ENCODE data around the gene SFRP2.

SFRP2 gene

DNA sequence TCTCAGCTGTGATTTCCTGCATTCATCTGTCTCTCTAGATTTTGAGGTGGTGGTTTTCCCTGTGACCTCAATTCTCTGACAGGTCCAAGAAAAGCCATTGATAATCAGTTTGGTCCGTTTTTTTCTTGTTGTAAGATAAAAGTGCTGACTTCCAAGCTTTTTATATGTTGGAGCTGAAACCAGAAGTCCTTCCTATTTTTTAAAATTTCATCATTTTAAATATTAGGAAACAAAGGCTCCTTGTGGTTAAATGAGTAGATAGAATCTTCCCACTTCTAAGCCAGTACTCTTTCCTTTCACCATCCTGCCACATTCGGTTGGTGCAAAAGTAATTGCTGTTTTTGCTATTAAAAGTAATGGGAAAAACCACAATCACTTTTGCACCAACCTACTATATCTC, 47.3 kb downstream of the SFRP2 start:
- TF ChIP-seq EZH2phosphoT487 (conservative IDR thresholded peaks at IDR 0.05; ENCODE audit: low read length), result no peak
- TF ChIP-seq, protein P1, sequence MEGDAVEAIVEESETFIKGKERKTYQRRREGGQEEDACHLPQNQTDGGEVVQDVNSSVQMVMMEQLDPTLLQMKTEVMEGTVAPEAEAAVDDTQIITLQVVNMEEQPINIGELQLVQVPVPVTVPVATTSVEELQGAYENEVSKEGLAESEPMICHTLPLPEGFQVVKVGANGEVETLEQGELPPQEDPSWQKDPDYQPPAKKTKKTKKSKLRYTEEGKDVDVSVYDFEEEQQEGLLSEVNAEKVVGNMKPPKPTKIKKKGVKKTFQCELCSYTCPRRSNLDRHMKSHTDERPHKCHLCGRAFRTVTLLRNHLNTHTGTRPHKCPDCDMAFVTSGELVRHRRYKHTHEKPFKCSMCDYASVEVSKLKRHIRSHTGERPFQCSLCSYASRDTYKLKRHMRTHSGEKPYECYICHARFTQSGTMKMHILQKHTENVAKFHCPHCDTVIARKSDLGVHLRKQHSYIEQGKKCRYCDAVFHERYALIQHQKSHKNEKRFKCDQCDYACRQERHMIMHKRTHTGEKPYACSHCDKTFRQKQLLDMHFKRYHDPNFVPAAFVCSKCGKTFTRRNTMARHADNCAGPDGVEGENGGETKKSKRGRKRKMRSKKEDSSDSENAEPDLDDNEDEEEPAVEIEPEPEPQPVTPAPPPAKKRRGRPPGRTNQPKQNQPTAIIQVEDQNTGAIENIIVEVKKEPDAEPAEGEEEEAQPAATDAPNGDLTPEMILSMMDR (IDR thresholded peaks at IDR 0.05; ENCODE audit: insufficient read depth, low read length, poor library complexity, severe bottlenecking), result no peak
- Histone ChIP-seq H3K9ac (ENCODE audit: low read length) (no peak overlapping the region), H3K27me3 (ENCODE audit: low read length) (no peaks in the 10 kb centered on the region), H3K79me2 (ENCODE audit: insufficient read depth, low read length) (no peaks in the 10 kb centered on the region), H4K20me1 (ENCODE audit: low read depth, low read length) (no peaks in the 10 kb centered on the region), H3K9me3 (ENCODE audit: insufficient read depth, low read length) (no peaks in the 10 kb centered on the region), H3F3A (ENCODE audit: insufficient read depth) (no peaks in the 10 kb centered on the region), H2AFZ (ENCODE audit: low read depth, low read length, severe bottlenecking) (no peak overlapping the region), H3K9me2 (replicated peaks; ENCODE audit: insufficient read depth, low read length) (no peaks in the 10 kb centered on the region), H3K4me3 (ENCODE audit: insufficient read depth, low read length, poor library complexity, severe bottlenecking) (no peak overlapping the region), H3K4me2 (ENCODE audit: low read depth, low read length, poor library complexity, severe bottlenecking) (no peak overlapping the region), H3K27ac (ENCODE audit: low read depth, low read length) (no peak overlapping the region), H3K36me3 (ENCODE audit: low read length) (no peaks in the 10 kb centered on the region)

DNA sequence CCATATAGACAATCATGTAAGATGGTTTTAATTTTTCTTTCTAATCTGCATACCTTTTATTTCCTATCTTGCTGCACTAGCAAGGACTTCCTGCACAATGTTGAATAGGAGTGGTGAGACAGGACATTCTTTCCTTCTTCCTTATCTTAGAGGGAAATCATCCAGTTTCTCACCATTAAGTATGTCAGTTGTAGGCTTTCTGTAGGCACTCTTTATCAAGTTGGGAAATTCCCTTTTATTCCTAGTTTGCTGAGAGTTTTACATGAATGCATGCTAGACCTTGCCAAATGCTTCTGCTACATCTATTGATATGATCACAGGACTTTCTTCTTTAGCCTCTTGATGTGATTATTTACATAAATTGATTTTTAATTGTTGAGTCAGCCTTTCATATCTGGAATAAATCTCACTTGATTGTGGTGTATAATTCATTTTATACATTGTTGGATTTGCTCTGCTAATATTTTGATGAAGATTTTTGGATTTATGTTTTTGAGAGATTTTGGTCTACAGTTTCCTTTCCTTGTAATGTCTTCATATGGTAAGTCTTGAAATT, 52.9 kb downstream of the SFRP2 start:
- H3K9me2 ChIP-seq (replicated peaks; ENCODE audit: insufficient read depth, low read length), result no peaks in the 10 kb centered on the region
- no peaks in the 10 kb centered on the region for H3K36me3 ChIP-seq (ENCODE audit: low read length)
- no peaks in the 10 kb centered on the region for H3K79me2 ChIP-seq (ENCODE audit: insufficient read depth, low read length)
- no peak overlapping the region for H3K27ac ChIP-seq (ENCODE audit: low read depth, low read length)
- no peaks in the 10 kb centered on the region for H3F3A ChIP-seq (ENCODE audit: insufficient read depth)
- H3K4me3 ChIP-seq (ENCODE audit: insufficient read depth, low read length, poor library complexity, severe bottlenecking), result no peak overlapping the region
- no peaks in the 10 kb centered on the region for H3K27me3 ChIP-seq (ENCODE audit: low read length)
- TF ChIP-seq EZH2phosphoT487 (conservative IDR thresholded peaks at IDR 0.05; ENCODE audit: low read length), result no peak
- TF ChIP-seq, protein P1 (IDR thresholded peaks at IDR 0.05; ENCODE audit: insufficient read depth, low read length, poor library complexity, severe bottlenecking), result no peak
- no peak overlapping the region for H3K4me2 ChIP-seq (ENCODE audit: low read depth, low read length, poor library complexity, severe bottlenecking)
- H2AFZ ChIP-seq (ENCODE audit: low read depth, low read length, severe bottlenecking), result no peak overlapping the region
- H3K9me3 ChIP-seq (ENCODE audit: insufficient read depth, low read length), result no peaks in the 10 kb centered on the region
- no peak overlapping the region for H3K9ac ChIP-seq (ENCODE audit: low read length)
- no peaks in the 10 kb centered on the region for H4K20me1 ChIP-seq (ENCODE audit: low read depth, low read length)

DNA sequence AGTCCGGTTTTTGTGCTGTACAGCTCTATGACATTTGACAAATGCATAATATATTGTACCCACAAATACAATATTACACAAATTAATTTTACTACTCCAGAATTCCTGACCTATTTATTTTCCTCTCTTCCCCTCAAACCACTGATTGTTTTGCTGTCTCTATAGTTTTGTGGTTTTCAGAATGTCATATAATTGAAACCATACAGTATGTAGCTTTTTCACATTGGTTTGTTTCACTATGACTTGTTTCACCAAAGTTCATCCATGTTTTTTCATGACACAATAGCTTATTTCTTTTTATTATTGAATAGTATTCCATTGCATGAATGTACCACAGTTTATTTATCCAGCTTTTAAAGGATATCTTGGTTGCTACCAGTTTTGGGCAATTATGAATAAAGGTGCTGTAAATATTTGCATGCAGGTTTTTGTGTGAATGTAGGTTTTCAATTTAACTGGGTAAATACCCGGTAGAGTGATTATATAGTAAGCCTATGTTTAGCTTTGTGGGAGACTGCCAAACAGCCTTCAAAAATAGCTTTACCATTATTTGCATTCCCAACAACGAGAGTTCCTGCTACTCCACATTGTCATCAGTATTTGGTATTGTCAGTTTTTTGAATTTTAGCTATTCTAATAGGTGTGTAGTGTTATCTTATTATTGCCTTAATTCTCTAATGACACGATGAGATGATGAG, 55.0 kb downstream of the SFRP2 start:
- Histone ChIP-seq H3F3A (ENCODE audit: insufficient read depth) (no peaks in the 10 kb centered on the region), H4K20me1 (ENCODE audit: low read depth, low read length) (no peaks in the 10 kb centered on the region), H3K79me2 (ENCODE audit: insufficient read depth, low read length) (no peaks in the 10 kb centered on the region), H3K9me3 (ENCODE audit: insufficient read depth, low read length) (no peaks in the 10 kb centered on the region), H3K4me3 (ENCODE audit: insufficient read depth, low read length, poor library complexity, severe bottlenecking) (no peak overlapping the region), H3K9ac (ENCODE audit: low read length) (no peak overlapping the region), H3K36me3 (ENCODE audit: low read length) (no peaks in the 10 kb centered on the region), H3K27me3 (ENCODE audit: low read length) (no peaks in the 10 kb centered on the region), H2AFZ (ENCODE audit: low read depth, low read length, severe bottlenecking) (no peak overlapping the region), H3K4me2 (ENCODE audit: low read depth, low read length, poor library complexity, severe bottlenecking) (no peak overlapping the region), H3K9me2 (replicated peaks; ENCODE audit: insufficient read depth, low read length) (no peaks in the 10 kb centered on the region), H3K27ac (ENCODE audit: low read depth, low read length) (no peak overlapping the region)
- TF ChIP-seq, protein P1 (IDR thresholded peaks at IDR 0.05; ENCODE audit: insufficient read depth, low read length, poor library complexity, severe bottlenecking), result no peak
- TF ChIP-seq EZH2phosphoT487 (conservative IDR thresholded peaks at IDR 0.05; ENCODE audit: low read length), result no peak
